H4 (cell line): ENCODE measurements around the gene TMEM129. TPM values are rescaled to one million over a fixed set of nuclear protein-coding genes. Genes with fewer than 3 reads are reported as not detected.
"Not testable (repeated sequence)": the region's sequence is repeated elsewhere in the genome, so short reads cannot be mapped to it uniquely, and the experiment has no call there.

Source experiments
- DNase-seq: peaks from one replicate; pipeline ENCODE4 v3.0.0-alpha.2; 2015; ENCODE audit warnings: low spot score
- total RNA-seq: library from RNA; depleted of rRNA; stranded (reverse); fragments of >200 nt; shearing (Covaris generic); gene quantifications from 2 replicates; pipeline ENCODE4 v1.2.3, GENCODE V29; 2014

TMEM129 gene
- total RNA-seq, 1 experiment from 2014 or later, result 18.4 TPM

DNA sequence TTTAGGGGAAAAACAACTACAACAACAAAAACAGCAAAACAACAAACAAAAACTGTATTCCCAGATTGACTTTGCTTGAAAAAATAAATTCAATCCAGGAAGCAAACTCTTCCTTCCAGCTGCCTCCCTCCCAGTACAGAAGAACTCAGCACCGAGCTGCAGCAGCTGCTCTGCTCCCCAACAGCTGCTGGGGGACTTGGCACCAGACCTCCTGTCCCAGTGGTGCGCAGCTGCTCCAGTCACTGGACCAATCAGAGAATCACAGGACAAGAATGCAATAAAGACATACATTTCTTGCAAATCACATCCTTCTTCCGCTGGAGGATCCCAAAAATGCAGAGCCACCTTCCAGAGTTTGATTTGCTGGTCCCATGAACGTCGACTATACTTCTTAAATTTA lies 25.2 kb downstream of the TMEM129 start:
- DNase-seq, result no peak

- DNase-seq, result peak; percentile 72
Observed at GRCh38 chr4:1693131-1693896, 27.8 kb downstream of the TMEM129 start.

GRCh38 chr4:1691737-1692373 lies 29.3 kb downstream of the TMEM129 start:
- no peak for DNase-seq

DNA sequence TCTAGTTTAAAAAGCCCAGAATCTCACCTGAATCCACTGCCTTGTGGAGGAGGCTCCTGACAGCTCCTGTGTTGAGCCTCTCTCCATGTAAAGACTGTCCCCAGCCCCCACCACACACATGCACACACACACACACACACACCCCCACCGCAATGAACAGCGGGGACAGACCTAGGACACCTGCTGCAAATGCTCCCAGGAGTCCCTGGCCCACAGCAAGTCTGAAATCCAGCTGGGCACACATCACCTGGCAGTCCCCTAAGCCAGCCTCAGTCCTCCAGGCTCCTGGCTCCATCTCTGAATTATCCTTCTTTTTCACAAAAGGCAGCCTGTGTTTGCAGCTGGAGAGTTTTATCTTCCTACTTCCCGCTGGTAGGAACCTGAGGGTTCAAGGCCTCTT lies 30.4 kb downstream of the TMEM129 start:
- no peak for DNase-seq

GRCh38 chr4:1686440-1687036 lies 34.6 kb downstream of the TMEM129 start:
- DNase-seq, result no peak

GRCh38 chr4:1685235-1686150 lies 35.6 kb downstream of the TMEM129 start:
- DNase-seq, result no peak

- DNase-seq, result no peak
Observed at GRCh38 chr4:1684506-1685234, 36.5 kb downstream of the TMEM129 start.

GRCh38 chr4:1683736-1684505 lies 37.2 kb downstream of the TMEM129 start, which contains the start of gene FAM53A:
Gene FAM53A (minus strand): TSS chr4:1684313. CDS start chr4:1668741, 15,572 bp downstream.
- peak; percentile 69 for DNase-seq

DNA sequence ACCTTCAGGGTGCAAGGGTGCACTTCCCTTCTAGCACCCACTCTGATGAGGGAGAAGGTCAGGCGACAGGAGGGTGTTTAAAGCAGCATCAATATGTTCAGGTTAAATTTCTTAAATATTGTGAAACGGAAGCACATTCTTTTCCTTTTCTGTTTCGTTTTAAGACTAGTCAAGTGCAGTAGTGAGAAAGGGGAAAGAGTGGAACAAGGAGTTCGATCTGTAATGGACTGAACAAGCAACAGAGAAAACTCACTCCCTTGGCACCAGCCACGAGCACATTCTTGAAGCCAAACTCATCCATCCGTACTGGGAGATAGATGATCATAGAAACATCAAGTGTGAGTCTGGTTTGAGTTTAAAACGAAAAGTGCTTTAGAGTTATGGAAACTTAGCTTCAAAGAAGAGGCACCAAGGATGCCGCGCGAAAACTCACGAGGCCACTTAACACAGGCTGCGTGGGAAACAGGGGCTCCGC lies 37.8 kb downstream of the TMEM129 start:
- no peak for DNase-seq

- no peak for DNase-seq
Observed at GRCh38 chr4:1682860-1683259, 38.3 kb downstream of the TMEM129 start.

- DNase-seq, result no peak
Observed at GRCh38 chr4:1678244-1678643, 42.9 kb downstream of the TMEM129 start.

GRCh38 chr4:1676605-1677525 lies 44.3 kb downstream of the TMEM129 start:
- DNase-seq, result no peak

DNA sequence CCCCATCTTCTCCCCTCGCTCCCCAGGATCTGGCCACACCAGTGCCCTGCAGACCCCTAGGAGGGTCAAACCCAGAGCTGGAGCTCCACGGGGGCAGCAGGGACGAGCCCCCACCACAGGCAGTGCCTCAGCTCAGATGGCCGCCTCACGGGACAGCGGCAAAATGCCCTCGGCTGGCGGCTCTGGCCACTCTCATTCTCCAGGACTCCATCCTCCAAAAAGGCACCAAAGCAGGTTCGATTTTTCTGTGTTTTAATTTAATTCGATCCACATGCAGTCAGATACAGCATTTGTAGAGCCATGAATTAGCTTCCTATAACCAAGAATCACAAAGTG lies 45.4 kb downstream of the TMEM129 start:
- DNase-seq, result no peak

GRCh38 chr4:1675136-1675801 lies 45.9 kb downstream of the TMEM129 start:
- DNase-seq, result no peak

DNA sequence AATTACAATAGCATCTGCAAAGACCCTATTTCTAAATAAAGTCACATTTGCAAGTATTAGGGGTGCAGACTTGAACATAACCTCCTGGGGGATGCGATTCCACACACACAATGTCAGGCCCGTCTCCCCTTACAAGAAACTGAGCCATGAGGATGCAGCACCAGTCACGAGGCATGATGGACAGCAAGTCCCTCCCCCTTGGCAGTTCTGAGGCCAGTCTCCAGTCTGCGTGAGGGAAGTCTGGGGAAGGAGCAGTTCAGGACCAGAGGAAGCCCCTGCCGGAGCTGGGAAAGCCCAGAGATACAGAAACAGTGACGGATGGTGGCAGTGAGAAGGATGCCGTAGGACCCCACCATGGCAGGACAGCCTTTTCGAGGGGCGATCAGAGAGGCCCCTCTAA lies 46.4 kb downstream of the TMEM129 start:
- DNase-seq, result no peak

DNA sequence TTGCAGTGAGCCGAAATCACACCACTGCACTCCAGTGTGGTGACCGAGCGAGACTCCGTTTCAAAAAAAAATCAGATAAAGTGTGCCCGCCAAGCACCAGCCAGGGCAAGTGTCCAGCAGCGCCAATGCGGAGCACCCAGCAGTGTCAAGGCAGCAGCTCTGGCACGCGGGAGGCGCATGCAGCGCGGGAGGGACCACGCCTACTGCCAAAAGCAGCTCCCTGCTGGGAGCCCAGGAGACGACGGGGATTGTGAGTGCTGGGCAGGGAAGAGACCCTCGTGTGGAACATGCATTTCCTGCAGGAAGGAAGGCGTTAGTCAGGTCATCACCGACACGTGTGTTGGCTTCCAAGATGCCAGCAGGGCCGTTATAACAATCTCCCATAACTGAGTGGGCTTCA lies 47.5 kb downstream of the TMEM129 start:
- DNase-seq, result no peak

GRCh38 chr4:1671011-1671410 lies 50.1 kb downstream of the TMEM129 start:
- DNase-seq, result not testable (repeated sequence)

DNA sequence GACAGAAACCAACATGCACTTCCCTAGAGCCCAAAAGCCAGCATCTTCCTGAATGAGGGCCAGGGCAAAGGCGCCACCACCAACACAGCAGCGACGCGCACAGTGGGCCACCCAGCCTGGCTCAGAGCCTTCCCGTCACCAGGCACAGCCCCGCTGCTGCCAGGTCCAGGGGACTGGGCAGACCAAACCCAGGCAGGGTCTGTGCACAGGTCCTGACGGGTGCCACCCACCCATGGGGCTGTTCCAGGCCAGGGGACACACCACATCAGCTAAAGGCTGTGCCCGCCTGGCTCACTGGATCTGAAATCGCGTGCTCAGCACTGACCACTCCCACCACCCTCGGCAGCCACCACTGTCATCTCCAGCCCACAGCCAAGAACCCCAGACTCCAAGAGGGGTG lies 50.8 kb downstream of the TMEM129 start:
- DNase-seq, result no peak

DNA sequence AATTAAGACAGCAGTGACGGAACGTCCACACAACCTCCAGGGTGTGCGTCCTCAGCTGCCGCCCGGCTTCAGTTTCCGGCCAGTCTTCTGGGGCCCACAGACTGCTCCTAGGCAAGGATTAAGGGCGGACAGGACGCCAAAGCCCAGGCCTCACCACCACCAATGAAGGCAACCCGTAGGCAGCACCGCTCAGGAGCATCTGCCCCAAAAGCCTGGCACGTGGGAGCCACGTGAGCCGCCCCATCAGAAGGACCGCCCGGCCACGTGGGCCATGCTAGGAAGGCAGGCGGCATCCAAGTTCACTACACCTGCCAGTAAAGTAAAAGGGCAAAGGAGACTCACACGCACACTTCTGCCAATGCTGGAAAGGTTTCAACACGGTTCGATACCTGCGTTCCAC lies 51.3 kb downstream of the TMEM129 start:
- DNase-seq, result no peak
